Measurements from ENCODE around the gene MAPK8IP1.
A peak's percentile ranks its signal among the peaks of the same experiment; 100 is the strongest.

Gene MAPK8IP1

DNA sequence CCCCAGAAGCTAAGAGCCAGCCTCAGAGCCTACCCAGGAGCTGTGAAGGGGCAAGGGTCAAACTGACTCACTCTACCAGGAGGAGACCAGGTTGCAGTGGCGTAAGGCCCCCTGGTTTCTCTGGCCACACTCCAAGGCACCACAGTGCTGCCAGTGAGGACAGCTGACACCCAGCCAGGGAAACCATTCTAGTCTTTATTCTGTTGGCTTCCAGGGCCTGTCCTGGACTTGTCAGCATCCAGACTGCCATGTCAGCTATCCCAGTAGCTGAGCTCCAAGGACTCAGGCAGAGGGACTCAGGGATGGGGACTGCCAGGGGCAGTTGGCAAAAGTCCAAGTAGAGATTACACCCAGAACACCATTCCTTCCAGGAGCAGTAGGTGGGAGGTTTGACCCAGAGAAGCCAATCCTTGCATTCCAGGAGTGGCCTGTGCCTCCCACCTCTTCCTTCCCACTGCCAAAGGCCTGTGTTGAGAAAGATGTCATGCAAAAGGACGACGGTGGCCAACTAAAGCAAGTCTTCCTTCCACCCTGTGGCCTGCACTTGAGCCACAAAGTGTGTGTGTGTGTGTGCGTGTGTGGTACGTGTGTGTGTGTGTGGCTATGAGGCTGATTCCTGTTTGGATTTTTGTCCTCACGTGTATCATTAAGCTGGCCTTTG, 3.6 kb upstream of the MAPK8IP1 start:
- peak; percentile 64 for DNase-seq (ENCODE audit: low read depth)
- H3K4me3 ChIP-seq (ENCODE audit: low read depth, low read length) = no peak overlapping the region
- TF ChIP-seq, protein P1, sequence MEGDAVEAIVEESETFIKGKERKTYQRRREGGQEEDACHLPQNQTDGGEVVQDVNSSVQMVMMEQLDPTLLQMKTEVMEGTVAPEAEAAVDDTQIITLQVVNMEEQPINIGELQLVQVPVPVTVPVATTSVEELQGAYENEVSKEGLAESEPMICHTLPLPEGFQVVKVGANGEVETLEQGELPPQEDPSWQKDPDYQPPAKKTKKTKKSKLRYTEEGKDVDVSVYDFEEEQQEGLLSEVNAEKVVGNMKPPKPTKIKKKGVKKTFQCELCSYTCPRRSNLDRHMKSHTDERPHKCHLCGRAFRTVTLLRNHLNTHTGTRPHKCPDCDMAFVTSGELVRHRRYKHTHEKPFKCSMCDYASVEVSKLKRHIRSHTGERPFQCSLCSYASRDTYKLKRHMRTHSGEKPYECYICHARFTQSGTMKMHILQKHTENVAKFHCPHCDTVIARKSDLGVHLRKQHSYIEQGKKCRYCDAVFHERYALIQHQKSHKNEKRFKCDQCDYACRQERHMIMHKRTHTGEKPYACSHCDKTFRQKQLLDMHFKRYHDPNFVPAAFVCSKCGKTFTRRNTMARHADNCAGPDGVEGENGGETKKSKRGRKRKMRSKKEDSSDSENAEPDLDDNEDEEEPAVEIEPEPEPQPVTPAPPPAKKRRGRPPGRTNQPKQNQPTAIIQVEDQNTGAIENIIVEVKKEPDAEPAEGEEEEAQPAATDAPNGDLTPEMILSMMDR (conservative IDR thresholded peaks at IDR 0.05; ENCODE audit: low read depth, low read length) = no peak

DNA sequence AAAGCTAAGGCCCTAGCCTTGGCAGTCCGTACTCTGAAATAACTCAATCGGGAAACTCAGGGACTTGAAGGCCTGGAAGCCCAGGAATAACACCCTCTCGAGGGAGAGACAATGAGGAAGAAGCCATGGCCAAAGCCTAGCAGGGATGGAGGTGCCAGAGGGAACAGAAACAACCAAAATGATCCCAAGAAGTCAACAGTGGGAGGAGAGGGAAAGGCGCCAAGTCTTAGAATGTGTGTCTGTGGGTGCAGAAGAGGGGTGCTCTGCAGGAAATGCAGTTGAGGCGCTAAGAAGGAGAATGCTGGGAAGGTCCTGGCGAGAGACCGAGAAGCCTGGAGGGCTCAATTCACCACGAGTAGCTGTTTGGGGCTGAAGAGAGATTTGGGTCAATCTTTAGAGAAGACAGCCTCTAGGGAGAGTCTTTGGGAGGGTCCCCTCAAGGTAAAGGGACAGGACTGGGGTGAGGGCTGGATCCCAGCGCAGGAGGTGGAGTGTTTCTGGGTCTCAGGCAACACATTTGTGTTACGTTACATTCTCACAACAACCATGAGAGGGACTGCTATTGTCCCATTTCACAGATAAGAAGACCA, 760 bp upstream of the MAPK8IP1 start:
- H3K4me3 ChIP-seq (ENCODE audit: low read depth, low read length) = no peak overlapping the region
- no peak for DNase-seq (ENCODE audit: low read depth)
- TF ChIP-seq, protein P1 (conservative IDR thresholded peaks at IDR 0.05; ENCODE audit: low read depth, low read length) = no peak

DNA sequence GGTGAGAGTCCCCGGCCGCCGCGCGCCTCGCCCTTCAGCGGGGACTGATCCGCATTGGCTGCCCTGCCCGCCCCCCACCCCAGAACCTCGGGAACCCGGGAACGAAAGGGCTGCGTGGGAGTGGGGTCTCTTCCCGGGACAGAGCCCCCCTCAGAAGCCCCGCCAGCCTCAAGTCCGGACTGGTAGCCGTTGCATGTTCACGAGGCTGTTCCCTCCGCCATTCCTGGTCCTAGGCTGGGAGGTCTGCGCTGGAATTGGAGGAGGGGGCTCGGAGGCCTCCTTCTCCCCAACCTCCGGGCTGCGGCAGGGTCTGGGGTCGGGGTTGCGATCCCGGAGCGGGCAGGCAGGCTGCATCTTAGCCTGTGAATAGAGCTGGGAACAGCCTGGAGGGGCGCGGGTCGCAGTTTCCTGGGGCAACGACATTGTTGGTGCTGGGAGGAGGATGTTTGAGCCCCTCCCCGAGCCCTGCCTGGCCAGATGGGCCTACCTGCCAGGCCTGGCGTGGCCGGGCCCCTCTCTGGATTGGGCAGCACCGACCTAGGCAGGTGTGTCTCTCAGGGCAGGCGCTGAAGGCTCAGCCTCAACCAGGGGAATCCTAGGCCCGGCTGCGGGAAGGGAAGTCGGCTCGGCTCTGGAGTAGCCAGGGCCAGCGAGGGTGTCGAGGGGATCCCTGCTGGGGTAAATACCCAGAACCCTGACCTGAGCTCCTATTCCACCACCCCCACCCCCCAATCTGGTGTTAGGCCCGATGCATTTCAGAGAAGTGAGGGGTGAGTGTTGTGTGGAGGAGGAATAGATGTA, 670 bp downstream of the MAPK8IP1 start:
- DNase-seq (ENCODE audit: low read depth) = no peak
- TF ChIP-seq, protein P1 (conservative IDR thresholded peaks at IDR 0.05; ENCODE audit: low read depth, low read length) = no peak
- peak overlapping the region; percentile 43 for H3K4me3 ChIP-seq (ENCODE audit: low read depth, low read length)

DNA sequence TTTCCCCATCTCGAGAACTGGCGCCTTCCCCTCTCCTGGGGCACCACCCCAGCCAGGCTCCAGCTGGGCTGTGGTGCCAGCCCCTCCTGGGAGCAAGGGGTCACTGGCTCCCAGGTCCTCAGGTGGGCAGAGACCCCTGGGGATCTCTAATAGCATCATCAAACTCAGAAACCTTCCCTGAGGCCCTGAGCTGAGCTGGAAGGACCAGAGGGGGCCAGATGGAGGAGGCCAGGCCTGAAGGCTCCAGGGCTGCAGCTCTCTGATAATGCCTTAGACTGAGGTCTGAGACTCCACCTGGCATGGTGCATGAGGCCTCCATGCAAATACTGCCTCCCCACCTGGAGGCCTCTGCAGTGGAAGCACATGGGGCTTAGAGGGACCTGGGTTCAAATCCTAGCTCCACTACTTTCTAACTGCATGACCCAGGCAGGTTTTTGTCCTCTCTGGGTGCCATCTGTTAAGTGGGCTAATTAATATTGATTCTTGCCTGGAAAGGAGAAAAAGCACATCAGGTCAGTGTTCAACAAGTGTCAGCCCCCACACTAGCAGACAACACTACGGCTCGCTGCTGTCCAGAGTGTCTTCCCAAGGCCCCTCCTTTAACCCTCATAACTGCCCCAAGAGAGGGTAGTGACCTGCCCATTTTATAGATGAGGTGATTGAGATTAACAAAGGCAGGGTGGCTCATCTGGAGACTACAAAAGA, 1.5 kb downstream of the MAPK8IP1 start:
- H3K4me3 ChIP-seq (ENCODE audit: low read depth, low read length) = no peak overlapping the region
- TF ChIP-seq, protein P1 (conservative IDR thresholded peaks at IDR 0.05; ENCODE audit: low read depth, low read length) = no peak
- no peak for DNase-seq (ENCODE audit: low read depth)

DNA sequence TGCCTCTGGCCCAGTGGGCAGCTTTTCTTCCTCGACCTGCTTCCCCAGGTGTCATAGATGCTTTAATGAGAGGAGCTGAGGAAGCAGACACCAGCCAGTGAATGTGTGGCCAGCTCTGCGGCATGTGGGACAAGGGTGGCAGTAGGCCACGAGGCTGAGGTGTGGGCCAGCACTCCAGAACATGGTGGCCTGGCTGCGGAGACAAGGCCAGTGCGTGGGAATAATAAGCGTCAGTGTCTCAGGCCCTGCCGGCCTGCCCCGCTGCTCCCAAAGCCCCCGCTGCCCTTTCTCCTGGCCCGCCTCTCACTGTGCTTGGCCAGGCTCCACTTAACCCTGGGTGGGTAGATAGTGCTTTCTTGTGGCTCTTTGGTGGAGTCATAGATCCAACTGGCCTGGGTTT, 2.1 kb downstream of the MAPK8IP1 start:
- no peak overlapping the region for H3K4me3 ChIP-seq (ENCODE audit: low read depth, low read length)
- no peak for DNase-seq (ENCODE audit: low read depth)
- TF ChIP-seq, protein P1 (conservative IDR thresholded peaks at IDR 0.05; ENCODE audit: low read depth, low read length) = no peak

DNA sequence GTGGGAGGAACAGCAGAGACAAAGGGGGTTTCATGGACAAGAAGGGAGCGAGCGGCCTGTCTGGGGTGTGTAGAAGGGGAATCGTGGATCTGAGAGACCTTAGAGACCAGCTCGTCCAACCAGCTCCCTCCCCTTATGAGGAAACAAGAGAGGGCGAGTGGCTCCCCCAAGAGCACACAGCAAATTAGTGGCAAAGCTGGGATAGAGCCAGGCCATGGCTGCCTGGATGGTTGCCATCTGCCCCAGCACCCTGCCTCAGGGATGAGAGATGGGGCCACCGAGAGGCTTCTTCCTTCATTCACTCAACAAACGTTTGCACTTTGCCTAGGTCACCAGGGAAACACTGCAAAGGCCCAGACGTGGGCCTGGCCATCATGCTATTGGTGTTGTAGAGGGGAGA, 4.1 kb downstream of the MAPK8IP1 start:
- H3K4me3 ChIP-seq (ENCODE audit: low read depth, low read length) = no peak overlapping the region

More for the DNA sequence above, 4.1 kb downstream of the MAPK8IP1 start:
- DNase-seq (ENCODE audit: low read depth) = no peak
- TF ChIP-seq, protein P1 (conservative IDR thresholded peaks at IDR 0.05; ENCODE audit: low read depth, low read length) = no peak

Data from choroid plexus epithelial cell (primary cell).